Mucosa of descending colon (tissue), 3 donors: ENCODE results near the gene LIMK2. TPM values are rescaled to one million over a fixed set of nuclear protein-coding genes. Genes with fewer than 3 reads are reported as not detected.
"Not testable (repeated sequence)": the region's sequence is repeated elsewhere in the genome, so short reads cannot be mapped to it uniquely, and the experiment has no call there.

Experiments
- ATAC-seq: fragments of 200-7000 bp; cut with Tn5 transposase; one replicate; pipeline ENCODE4 v1.9.1; 2020; ENCODE audit warnings: mild to moderate bottlenecking, moderate library complexity
- DNase-seq, 3 donors: peaks; one replicate each; pipeline ENCODE4 v3.0.0-alpha.2; 2020
- H3K36me3 ChIP-seq: fragments of 200-600 bp; one replicate; pipeline ENCODE4 v1.8.0; 2021; ENCODE audit warnings: low read depth, mild to moderate bottlenecking
- H3K4me1 ChIP-seq: fragments of 200-600 bp; one replicate; pipeline ENCODE4 v1.8.0; 2021; ENCODE audit warnings: low read depth, mild to moderate bottlenecking
- H3K4me3 ChIP-seq: fragments of 200-600 bp; one replicate; pipeline ENCODE4 v1.8.0; 2021; ENCODE audit warnings: mild to moderate bottlenecking
- H3K9me3 ChIP-seq: fragments of 200-600 bp; one replicate; pipeline ENCODE4 v1.8.0; 2021; ENCODE audit warnings: mild to moderate bottlenecking
- intact Hi-C, 2 donors: fragments of 100-400 bp; cut with DNase I in 1 of 2; cut with micrococcal nuclease in 1 of 2; formaldehyde crosslinking; loops; one replicate each; pipeline versions ENCODE4 v1.11.0 to v1.11.1; 2022; cut with DNase I, micrococcal nuclease
- total RNA-seq, 3 donors: library from RNA; stranded (reverse); fragmentation: NEBNext Ultra II Directional in 2 of 3; extraction: Animal tissue kit (Norgen Biotek cat#: 25700) in 2 of 3; gene quantifications; one replicate each; pipeline versions ENCODE4 v1.2.1 to v1.2.4, GENCODE V29; 2021 to 2023
- TF ChIP-seq, protein P1 (sequence below): fragments of 200-600 bp; IDR thresholded peaks from one replicate; pipeline ENCODE4 v1.8.0; 2022; ENCODE audit warnings: antibody characterized with exemption, mild to moderate bottlenecking
- donor health status: DM: no; HTN: no; CAD: no; lungs with moderate emphysema.
- donor health status: DM: no; HTN: no; CAD: no.
- donor health status: DM: no; HTN: yes; CAD: no.

Gene LIMK2
- total RNA-seq, 3 donors from 2014 or later, result 76.7 to 137 (median 120) TPM

- DNase-seq (no peak), ATAC-seq (no peak)
- intact Hi-C loops, result no loop called here
- TF ChIP-seq, protein P1, sequence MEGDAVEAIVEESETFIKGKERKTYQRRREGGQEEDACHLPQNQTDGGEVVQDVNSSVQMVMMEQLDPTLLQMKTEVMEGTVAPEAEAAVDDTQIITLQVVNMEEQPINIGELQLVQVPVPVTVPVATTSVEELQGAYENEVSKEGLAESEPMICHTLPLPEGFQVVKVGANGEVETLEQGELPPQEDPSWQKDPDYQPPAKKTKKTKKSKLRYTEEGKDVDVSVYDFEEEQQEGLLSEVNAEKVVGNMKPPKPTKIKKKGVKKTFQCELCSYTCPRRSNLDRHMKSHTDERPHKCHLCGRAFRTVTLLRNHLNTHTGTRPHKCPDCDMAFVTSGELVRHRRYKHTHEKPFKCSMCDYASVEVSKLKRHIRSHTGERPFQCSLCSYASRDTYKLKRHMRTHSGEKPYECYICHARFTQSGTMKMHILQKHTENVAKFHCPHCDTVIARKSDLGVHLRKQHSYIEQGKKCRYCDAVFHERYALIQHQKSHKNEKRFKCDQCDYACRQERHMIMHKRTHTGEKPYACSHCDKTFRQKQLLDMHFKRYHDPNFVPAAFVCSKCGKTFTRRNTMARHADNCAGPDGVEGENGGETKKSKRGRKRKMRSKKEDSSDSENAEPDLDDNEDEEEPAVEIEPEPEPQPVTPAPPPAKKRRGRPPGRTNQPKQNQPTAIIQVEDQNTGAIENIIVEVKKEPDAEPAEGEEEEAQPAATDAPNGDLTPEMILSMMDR, result no peak
- Histone ChIP-seq H3K36me3 (no peaks in the 10 kb centered on the region), H3K4me1 (peaks cover 61% of the 10 kb centered on the region), H3K4me3 (no peak overlapping the region), H3K9me3 (no peaks in the 10 kb centered on the region)
Observed at GRCh38 chr22:31218565-31219262, 6.6 kb downstream of the LIMK2 start.

DNA sequence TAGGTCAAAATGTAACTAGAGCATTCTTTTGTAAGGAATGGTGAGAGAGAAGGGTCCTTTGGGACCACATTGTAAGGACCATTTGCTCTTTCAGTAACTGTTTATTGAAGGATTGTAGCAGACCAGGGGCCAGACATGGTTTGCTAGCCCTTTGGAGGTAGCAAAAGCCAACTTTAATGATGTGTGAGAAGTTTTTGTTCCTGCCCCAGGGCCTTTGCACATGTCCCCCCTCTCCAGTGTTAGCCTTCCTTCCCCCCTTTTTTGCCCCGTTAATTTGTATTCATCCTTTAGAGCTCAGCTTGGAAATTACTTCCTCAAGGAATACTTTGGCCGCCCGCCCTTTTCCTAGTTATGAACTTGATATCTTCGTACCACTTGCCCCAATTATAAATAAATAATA lies 9.0 kb downstream of the LIMK2 start:
- Histone ChIP-seq H3K4me3 (no peak overlapping the region), H3K9me3 (no peaks in the 10 kb centered on the region), H3K36me3 (no peaks in the 10 kb centered on the region), H3K4me1 (peaks cover 73% of the 10 kb centered on the region)
- DNase-seq (no peak), ATAC-seq (no peak)
- intact Hi-C loops, result no loop called here
- TF ChIP-seq, protein P1, result no peak

GRCh38 chr22:31222736-31223135 lies 10.6 kb downstream of the LIMK2 start:
- no peaks in the 10 kb centered on the region for H3K9me3 ChIP-seq
- intact Hi-C loops, result no loop called here
- no peak overlapping the region for H3K4me3 ChIP-seq
- TF ChIP-seq, protein P1, result no peak
- DNase-seq (no peak), ATAC-seq (no peak)
- peaks cover 75% of the 10 kb centered on the region for H3K4me1 ChIP-seq
- H3K36me3 ChIP-seq, result no peaks in the 10 kb centered on the region

- H3K9me3 ChIP-seq, result no peaks in the 10 kb centered on the region
- no peak for DNase-seq
- intact Hi-C loops, result no loop called here
- H3K4me1 ChIP-seq, result peaks cover 73% of the 10 kb centered on the region
- H3K4me3 ChIP-seq, result no peak overlapping the region
- no peak for ATAC-seq
- H3K36me3 ChIP-seq, result no peaks in the 10 kb centered on the region
- TF ChIP-seq, protein P1, result no peak
Observed at GRCh38 chr22:31223786-31224191, 11.7 kb downstream of the LIMK2 start.

GRCh38 chr22:31224691-31225090 lies 12.6 kb downstream of the LIMK2 start:
- H3K4me1 ChIP-seq, result peaks cover 73% of the 10 kb centered on the region
- intact Hi-C loops, ATAC-seq, H3K4me3 ChIP-seq, H3K36me3 ChIP-seq, DNase-seq, H3K9me3 ChIP-seq: not testable (repeated sequence)

GRCh38 chr22:31227186-31227585 lies 15.1 kb downstream of the LIMK2 start:
- intact Hi-C loops, result no loop called here
- no peaks in the 10 kb centered on the region for H3K9me3 ChIP-seq
- peaks cover 72% of the 10 kb centered on the region for H3K4me1 ChIP-seq
- no peaks in the 10 kb centered on the region for H3K36me3 ChIP-seq
- ATAC-seq (peak; percentile 70), DNase-seq (peak in 1 of 3 donors; percentile 58)
- no peak overlapping the region for H3K4me3 ChIP-seq
- TF ChIP-seq, protein P1, result no peak
